Loucy (cell line): Measurements from ENCODE around the gene FAM210B.

ENCODE experiments used
- CTCF ChIP-seq: fragments of 200-600 bp; sonication (generic); conservative IDR thresholded peaks from 2 replicates; pipeline ENCODE4 v1.5.1; 2014; ENCODE audit warnings: mild to moderate bottlenecking, antibody characterized with exemption, low read length
- EZH2phosphoT487 ChIP-seq: fragments of 200-600 bp; IDR thresholded peaks from 2 replicates; pipeline ENCODE4 v1.6.1; 2018; ENCODE audit warnings: antibody characterized with exemption, mild to moderate bottlenecking, moderate library complexity, borderline replicate concordance

GRCh38 chr20:56382696-56383095 lies 23.9 kb downstream of the FAM210B start:
- TF ChIP-seq CTCF (no peak), EZH2phosphoT487 (no peak)
